ENCODE results near the gene ZNF180. TPM values are rescaled to one million over a fixed set of nuclear protein-coding genes. Genes with fewer than 3 reads are reported as not detected.
"Not testable (repeated sequence)": the region's sequence is repeated elsewhere in the genome, so short reads cannot be mapped to it uniquely, and the experiment has no call there.

Gene ZNF180
- total RNA-seq, 1 experiment from 2014 or later, result 12.7 TPM

DNA sequence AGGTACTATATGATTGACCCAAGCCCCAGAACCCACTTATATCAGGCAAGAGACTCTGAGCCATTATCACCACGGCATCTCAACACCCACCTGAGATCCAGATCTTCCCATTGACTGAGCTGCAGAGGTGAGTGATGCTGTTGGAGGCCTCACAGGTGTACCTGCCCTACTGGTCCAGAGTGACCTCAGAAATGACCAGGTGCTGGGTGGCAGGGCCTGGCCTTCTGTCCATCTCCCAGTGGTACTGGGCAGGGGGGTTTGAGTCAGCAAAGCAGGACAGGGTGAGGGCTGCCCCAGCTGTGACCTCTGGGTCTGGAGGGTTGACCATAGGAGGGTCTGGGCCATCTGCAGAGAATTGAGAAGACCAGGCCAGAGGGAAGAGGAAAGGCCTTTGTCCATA is 42.3 kb upstream of the ZNF180 start:
- no peak overlapping the region for H3K27ac Mint-ChIP-seq (ENCODE audit: unreplicated experiment)
- no peaks in the 10 kb centered on the region for H3K4me1 Mint-ChIP-seq (ENCODE audit: low read depth, unreplicated experiment)
- H3K9me3 Mint-ChIP-seq (ENCODE audit: low read depth, unreplicated experiment), result no peaks in the 10 kb centered on the region
- no TSS peak for BruUV-seq (replicated peaks)
- no peaks in the 10 kb centered on the region for H3K36me3 Mint-ChIP-seq (ENCODE audit: insufficient read depth, unreplicated experiment)
- CTCF ChIA-PET, result no interaction called here
- TF ChIP-seq, protein P1, sequence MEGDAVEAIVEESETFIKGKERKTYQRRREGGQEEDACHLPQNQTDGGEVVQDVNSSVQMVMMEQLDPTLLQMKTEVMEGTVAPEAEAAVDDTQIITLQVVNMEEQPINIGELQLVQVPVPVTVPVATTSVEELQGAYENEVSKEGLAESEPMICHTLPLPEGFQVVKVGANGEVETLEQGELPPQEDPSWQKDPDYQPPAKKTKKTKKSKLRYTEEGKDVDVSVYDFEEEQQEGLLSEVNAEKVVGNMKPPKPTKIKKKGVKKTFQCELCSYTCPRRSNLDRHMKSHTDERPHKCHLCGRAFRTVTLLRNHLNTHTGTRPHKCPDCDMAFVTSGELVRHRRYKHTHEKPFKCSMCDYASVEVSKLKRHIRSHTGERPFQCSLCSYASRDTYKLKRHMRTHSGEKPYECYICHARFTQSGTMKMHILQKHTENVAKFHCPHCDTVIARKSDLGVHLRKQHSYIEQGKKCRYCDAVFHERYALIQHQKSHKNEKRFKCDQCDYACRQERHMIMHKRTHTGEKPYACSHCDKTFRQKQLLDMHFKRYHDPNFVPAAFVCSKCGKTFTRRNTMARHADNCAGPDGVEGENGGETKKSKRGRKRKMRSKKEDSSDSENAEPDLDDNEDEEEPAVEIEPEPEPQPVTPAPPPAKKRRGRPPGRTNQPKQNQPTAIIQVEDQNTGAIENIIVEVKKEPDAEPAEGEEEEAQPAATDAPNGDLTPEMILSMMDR (IDR thresholded peaks at IDR 0.05; ENCODE audit: unreplicated experiment), result no peak
- no peak overlapping the region for H3K4me3 Mint-ChIP-seq (ENCODE audit: low read depth, unreplicated experiment)
- no peak for DNase-seq
- intact Hi-C loops (cut with micrococcal nuclease; ENCODE audit: unreplicated experiment), result no loop called here
- H3K27me3 Mint-ChIP-seq (ENCODE audit: unreplicated experiment), result peaks cover 52% of the 10 kb centered on the region

DNA sequence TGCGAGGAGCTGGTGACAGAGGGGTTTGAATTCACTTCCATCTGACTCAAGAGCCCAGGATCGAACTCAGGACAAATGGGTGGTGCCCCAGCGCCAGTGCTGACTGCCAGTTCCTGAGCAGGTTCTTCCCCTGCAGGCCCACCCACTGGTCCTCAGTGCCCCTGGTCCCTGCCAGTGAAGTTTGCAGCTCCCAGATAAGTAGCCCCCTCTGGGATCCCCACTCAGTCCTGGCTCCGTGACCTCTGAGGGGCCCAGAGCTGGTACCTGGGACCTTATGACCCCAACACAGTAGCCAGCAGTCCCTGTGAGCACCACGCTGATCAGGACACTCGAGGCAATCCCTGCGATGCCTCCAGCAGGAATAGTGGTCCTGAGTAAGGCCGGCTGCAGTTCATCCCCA is 40.4 kb upstream of the ZNF180 start:
- TF ChIP-seq, protein P1 (IDR thresholded peaks at IDR 0.05; ENCODE audit: unreplicated experiment), result no peak
- intact Hi-C loops (cut with micrococcal nuclease; ENCODE audit: unreplicated experiment), result no loop called here
- CTCF ChIA-PET, result interaction anchor here (0.5 kb wide), 1 partner anchor 329 kb away, joined by 3 read pairs; no protein-coding TSS in a partner anchor
- Mint-ChIP-seq H3K36me3 (ENCODE audit: insufficient read depth, unreplicated experiment) (no peaks in the 10 kb centered on the region), H3K27me3 (ENCODE audit: unreplicated experiment) (peaks cover 72% of the 10 kb centered on the region), H3K9me3 (ENCODE audit: low read depth, unreplicated experiment) (no peaks in the 10 kb centered on the region), H3K27ac (ENCODE audit: unreplicated experiment) (no peak overlapping the region), H3K4me3 (ENCODE audit: low read depth, unreplicated experiment) (no peak overlapping the region), H3K4me1 (ENCODE audit: low read depth, unreplicated experiment) (no peaks in the 10 kb centered on the region)
- DNase-seq, result no peak
- BruUV-seq (replicated peaks), result no TSS peak

GRCh38 chr19:44539991-44540390 is 39.7 kb upstream of the ZNF180 start:
- no peaks in the 10 kb centered on the region for H3K4me1 Mint-ChIP-seq (ENCODE audit: low read depth, unreplicated experiment)

GRCh38 chr19:44539236-44539826 is 39.0 kb upstream of the ZNF180 start:
- TF ChIP-seq, protein P1 (IDR thresholded peaks at IDR 0.05; ENCODE audit: unreplicated experiment), result no peak
- no peaks in the 10 kb centered on the region for H3K9me3 Mint-ChIP-seq (ENCODE audit: low read depth, unreplicated experiment)
- CTCF ChIA-PET, result interaction anchor here (0.7 kb wide), 1 partner anchor 9 kb away, joined by 5 read pairs; no protein-coding TSS in a partner anchor
- no peaks in the 10 kb centered on the region for H3K4me1 Mint-ChIP-seq (ENCODE audit: low read depth, unreplicated experiment)
- no peak for DNase-seq
- no peak overlapping the region for H3K4me3 Mint-ChIP-seq (ENCODE audit: low read depth, unreplicated experiment)
- intact Hi-C loops (cut with micrococcal nuclease; ENCODE audit: unreplicated experiment), result no loop called here
- no peaks in the 10 kb centered on the region for H3K36me3 Mint-ChIP-seq (ENCODE audit: insufficient read depth, unreplicated experiment)
- H3K27ac Mint-ChIP-seq (ENCODE audit: unreplicated experiment), result no peak overlapping the region
- peaks cover 80% of the 10 kb centered on the region for H3K27me3 Mint-ChIP-seq (ENCODE audit: unreplicated experiment)
- no TSS peak for BruUV-seq (replicated peaks)

More at GRCh38 chr19:44539991-44540390, 39.7 kb upstream of the ZNF180 start:
- Mint-ChIP-seq H3K9me3 (ENCODE audit: low read depth, unreplicated experiment) (no peaks in the 10 kb centered on the region), H3K27ac (ENCODE audit: unreplicated experiment) (no peak overlapping the region), H3K36me3 (ENCODE audit: insufficient read depth, unreplicated experiment) (no peaks in the 10 kb centered on the region), H3K27me3 (ENCODE audit: unreplicated experiment) (peaks cover 79% of the 10 kb centered on the region), H3K4me3 (ENCODE audit: low read depth, unreplicated experiment) (no peak overlapping the region)
- TF ChIP-seq, protein P1 (IDR thresholded peaks at IDR 0.05; ENCODE audit: unreplicated experiment), result no peak
- CTCF ChIA-PET, result interaction anchor here (0.7 kb wide), 1 partner anchor 9 kb away, joined by 5 read pairs; no protein-coding TSS in a partner anchor
- no peak for DNase-seq
- intact Hi-C loops (cut with micrococcal nuclease; ENCODE audit: unreplicated experiment), result no loop called here
- BruUV-seq (replicated peaks), result no TSS peak

- H3K4me1 Mint-ChIP-seq (ENCODE audit: low read depth, unreplicated experiment); H3K27ac Mint-ChIP-seq (ENCODE audit: unreplicated experiment); H3K4me3 Mint-ChIP-seq (ENCODE audit: low read depth, unreplicated experiment); DNase-seq; CTCF ChIA-PET; H3K9me3 Mint-ChIP-seq (ENCODE audit: low read depth, unreplicated experiment); H3K36me3 Mint-ChIP-seq (ENCODE audit: insufficient read depth, unreplicated experiment); BruUV-seq (replicated peaks); intact Hi-C loops (cut with micrococcal nuclease; ENCODE audit: unreplicated experiment): not testable (repeated sequence)
- peaks cover 79% of the 10 kb centered on the region for H3K27me3 Mint-ChIP-seq (ENCODE audit: unreplicated experiment)
Measured at GRCh38 chr19:44535361-44535760, 35.0 kb upstream of the ZNF180 start.

All from Calu3 (cell line).